Airway epithelial cell (primary cell): ENCODE measurements around the gene PLA2G2C. TPM values are rescaled to one million over a fixed set of nuclear protein-coding genes. Genes with fewer than 3 reads are reported as not detected.

ENCODE experiments used
- total RNA-seq: library from RNA; depleted of rRNA; stranded (reverse); fragments of >200 nt; gene quantifications from 2 replicates; pipeline ENCODE4 v1.2.3, GENCODE V29; 2015

The PLA2G2C gene, protein sequence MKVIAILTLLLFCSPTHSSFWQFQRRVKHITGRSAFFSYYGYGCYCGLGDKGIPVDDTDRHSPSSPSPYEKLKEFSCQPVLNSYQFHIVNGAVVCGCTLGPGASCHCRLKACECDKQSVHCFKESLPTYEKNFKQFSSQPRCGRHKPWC
- total RNA-seq, result not detected in 2 replicates

GRCh38 chr1:20185834-20186782, at the start of gene PLA2G2C, which contains the start of gene UBXN10:
PLA2G2C (minus strand) TSS chr1:20186518; CDS start chr1:20177363, 9,155 bp downstream.
UBXN10 (plus strand) TSS chr1:20186096; CDS start chr1:20190562, 4,466 bp downstream.

GRCh38 chr1:20138961-20139550, 47.3 kb downstream of the PLA2G2C start, which contains the start of gene PLA2G2F:
PLA2G2F (plus strand) TSS chr1:20139323; CDS start chr1:20139428, 105 bp downstream.

DNA sequence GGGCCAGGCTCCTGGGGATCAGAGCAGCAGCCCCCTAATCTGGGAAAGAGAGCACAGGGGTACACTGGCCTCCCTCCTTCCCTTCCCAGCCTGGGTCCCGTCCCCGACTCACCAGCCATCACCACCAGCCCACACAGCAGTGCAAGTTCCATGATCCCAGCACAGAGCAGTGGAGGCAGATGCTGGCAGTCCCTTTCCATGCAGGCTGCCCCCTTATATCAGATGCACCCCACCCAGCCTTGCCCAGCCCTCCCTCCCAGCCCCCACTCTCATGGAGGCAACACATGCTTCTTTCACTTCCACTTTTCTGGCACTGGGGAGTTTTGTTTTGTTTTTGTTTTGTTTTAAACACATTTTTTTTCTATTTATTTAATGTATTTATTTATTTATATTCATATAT, 67.0 kb downstream of the PLA2G2C start, which contains the start of gene PLA2G2D:
PLA2G2D (minus strand) TSS at position 190 of the 400 bp plus-strand sequence; CDS start at position 152, 38 bp downstream.

Other genes starting within 250 kb of the PLA2G2C start
- not detected in 2 replicates for gene PLA2G2A, start 206.9 kb downstream of the PLA2G2C start, total RNA-seq
- not detected in 2 replicates for gene PLA2G5, start 116.3 kb downstream of the PLA2G2C start, total RNA-seq
- gene PLA2G2D, start 67.0 kb downstream of the PLA2G2C start, total RNA-seq, result not detected in 2 replicates
- gene PLA2G2F, start 47.2 kb downstream of the PLA2G2C start, total RNA-seq, result not detected in 2 replicates
- gene UBXN10, start 422 bp downstream of the PLA2G2C start, total RNA-seq, result 0.23 TPM in 1 of 2 replicates, not detected in the other
- gene VWA5B1, start 104.4 kb upstream of the PLA2G2C start, total RNA-seq, result not detected in 2 replicates